HG02973 (cell line): ENCODE results near the gene ANKAR.
"Not testable (repeated sequence)": the region's sequence is repeated elsewhere in the genome, so short reads cannot be mapped to it uniquely, and the experiment has no call there.

Experiments
- ATAC-seq: cut with Tn5 transposase; IDR thresholded peaks from one replicate; pipeline ENCODE4 v1.9.1; 2021; ENCODE audit warnings: moderate library complexity; ENCODE audit not compliant: unreplicated experiment

Gene ANKAR

GRCh38 chr2:189657867-189658266 lies 16.6 kb upstream of the ANKAR start:
- ATAC-seq = peak; percentile 24

DNA sequence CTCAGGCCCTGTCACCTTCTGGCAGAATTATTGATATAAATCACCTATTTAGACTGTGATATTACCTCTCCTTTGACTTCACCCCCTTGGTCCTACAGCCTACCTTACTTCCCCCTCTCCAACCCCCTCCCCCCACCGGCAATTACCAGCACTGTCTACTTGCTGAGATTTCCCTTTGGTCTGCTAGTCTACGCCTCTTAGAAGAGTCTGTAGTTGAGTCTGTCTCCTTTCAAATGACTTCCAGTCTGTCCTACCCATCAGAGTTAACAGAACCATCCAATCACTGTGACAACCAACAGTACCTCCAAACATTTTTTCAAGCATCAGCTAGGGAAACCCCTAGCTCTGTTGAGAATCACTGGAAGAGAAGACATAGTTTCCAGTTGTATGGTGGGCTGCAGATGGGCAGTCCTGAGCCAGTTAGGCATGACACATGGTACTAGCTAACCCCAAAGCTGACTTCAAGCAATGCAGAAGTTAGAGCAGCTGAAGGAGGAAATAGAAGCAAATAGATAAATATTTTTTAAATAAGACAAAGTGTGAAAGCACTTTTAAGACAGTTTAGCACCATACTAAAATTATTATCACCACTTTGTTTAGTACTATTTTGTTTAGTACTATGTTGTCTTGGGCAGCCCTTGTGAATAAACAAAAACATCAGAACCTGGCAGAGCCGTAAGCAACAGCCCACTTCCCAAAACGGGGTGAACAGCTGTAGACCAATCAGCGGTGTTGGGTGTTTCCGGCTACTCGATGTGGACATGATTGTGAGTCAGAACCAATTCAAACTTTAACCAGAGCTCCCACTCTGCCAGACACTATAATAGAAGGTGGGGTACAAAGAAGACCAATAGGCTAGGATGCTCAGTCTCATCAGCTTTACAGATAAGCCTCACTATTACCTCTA lies 15.9 kb upstream of the ANKAR start:
- no peak for ATAC-seq

DNA sequence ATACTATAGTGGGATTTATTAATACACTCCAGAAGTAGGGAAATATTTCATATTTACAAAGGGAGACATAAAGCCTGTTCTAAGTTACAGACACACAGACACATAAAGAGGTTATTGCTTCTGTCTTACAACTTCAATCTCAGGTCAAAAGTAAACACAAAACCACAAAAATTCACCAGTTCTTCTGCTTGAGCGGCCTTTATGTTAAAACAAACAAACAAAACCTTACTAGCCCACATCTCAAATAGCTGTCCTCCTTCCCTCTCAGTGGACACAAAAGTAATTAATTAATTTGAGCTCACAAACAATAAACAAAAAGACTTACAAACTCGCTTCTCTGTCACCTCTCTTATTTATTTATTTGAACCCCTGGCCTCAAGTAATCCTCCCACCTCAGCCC lies 14.7 kb upstream of the ANKAR start:
- no peak for ATAC-seq

DNA sequence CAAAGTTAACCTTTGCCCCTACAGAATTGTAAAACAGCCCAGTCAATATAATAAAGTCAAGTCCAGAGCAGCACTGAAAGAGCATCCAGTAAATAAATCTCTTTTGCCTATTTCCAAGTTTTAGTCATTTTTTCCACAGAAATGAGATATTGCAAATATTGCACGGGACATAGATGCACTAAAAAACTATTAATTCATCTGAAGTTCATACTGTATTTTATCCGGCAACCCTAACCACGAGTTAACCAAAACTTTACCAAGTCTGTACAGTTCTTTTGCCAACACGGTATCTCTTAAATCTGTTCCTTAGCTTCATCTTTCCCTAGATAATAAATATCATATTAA lies 13.7 kb upstream of the ANKAR start:
- no peak for ATAC-seq

DNA sequence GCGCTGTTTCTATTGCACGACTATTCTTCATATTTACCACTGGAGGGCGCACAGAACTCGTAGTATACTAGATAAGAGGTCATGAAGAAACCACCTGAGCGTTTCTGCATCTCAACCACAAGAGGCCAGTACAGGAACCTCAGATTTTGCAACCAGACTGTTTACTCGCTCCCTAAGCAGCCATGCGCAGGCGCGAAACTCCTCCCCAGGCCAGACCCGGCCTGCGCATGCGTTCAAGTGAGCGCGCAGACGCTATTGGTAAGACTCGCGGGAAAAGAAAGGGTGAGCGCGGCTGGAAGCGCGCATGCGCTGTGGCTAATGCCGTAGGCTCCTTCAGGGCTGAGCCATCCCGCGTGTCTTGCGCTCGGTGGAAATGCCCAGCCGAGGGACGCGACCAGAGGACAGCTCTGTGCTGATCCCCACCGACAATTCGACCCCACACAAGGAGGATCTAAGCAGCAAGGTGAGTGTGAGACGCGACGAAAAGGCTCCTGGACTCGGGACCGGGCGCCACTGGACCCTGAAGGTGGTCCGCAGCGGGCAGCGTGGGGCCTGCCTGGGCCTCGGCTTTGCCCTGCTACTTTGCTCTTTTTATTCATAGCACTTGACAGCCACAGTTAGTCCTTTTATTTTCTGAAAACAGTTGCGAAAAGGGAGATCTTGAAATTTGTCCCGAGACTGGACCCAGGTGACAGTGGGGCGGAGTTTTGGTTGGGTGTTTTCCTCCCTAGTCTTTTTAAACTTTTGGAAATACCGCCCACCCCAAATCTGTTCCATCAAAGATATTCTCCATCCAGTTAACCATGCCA lies 13.1 kb upstream of the ANKAR start, which contains the start of gene ASNSD1:
Gene ASNSD1 (plus strand): TSS at position 312 of the 809 bp plus-strand sequence. CDS start 4,674 bp downstream, outside the sequence.
- peak; percentile 90 for ATAC-seq

- peak; percentile 1 for ATAC-seq
Observed at GRCh38 chr2:189661957-189662321, 12.5 kb upstream of the ANKAR start.

GRCh38 chr2:189662669-189663226 lies 11.7 kb upstream of the ANKAR start:
- ATAC-seq = no peak

- not testable (repeated sequence) for ATAC-seq
Observed at GRCh38 chr2:189663319-189663718, 11.2 kb upstream of the ANKAR start.

GRCh38 chr2:189669913-189670312 lies 4.6 kb upstream of the ANKAR start:
- no peak for ATAC-seq

DNA sequence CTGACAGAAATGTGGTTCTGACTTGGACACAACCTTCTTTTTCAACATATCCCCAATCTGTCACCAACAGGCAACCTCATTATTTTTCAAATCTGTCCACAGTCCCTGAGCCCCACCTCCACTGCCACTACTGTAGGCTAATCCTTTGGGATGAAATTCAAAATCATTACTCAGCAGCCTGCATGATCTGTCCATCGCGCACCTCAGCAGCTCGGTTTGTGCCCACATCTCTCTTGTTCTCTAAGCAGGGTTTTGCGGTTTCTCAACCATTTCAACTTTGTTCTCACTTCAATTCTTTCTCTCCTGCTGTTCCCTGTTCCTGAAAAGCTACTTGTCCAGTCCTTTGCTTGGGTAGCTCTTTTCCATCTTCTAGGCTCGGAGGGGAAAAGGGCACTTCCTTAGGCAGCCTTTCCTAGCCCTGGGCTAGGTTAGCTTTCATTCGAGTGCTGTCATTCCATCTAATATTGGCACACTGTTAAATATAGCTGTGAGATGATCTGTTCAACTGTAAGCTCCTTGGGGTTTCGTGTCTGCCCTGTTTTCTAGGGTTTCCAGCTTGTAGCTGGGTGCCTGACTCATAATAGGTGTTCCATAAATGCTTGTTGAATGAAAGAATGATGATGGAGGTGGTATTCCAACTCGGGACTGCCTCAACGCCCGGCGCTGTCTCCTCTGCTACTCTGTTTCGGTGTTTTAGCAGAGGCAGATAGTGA lies 653 bp upstream of the ANKAR start:
- ATAC-seq = no peak

GRCh38 chr2:189676471-189676870 lies 2.0 kb downstream of the ANKAR start:
- ATAC-seq = no peak

DNA sequence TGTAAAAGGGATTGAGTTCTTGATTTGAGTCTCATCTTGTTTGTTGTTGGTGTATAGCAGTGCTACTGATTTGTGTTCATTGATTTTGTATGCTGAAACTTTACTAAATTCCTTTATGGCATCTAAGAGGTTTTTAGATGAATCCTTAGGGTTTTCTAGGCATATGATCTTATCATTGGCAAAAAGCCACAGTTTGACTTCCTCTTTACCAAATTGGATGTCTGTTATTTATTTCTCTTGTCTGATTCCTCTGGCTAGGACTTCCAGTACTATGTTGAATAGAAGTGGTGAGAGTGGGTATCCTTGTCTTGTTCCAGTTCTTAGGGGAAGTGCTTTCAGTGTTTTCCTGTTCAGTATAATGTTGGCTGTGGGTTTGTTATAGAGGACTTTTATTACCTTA lies 4.8 kb downstream of the ANKAR start:
- ATAC-seq = no peak

GRCh38 chr2:189681203-189681602 lies 6.7 kb downstream of the ANKAR start:
- no peak for ATAC-seq

GRCh38 chr2:189681903-189682302 lies 7.4 kb downstream of the ANKAR start:
- no peak for ATAC-seq

DNA sequence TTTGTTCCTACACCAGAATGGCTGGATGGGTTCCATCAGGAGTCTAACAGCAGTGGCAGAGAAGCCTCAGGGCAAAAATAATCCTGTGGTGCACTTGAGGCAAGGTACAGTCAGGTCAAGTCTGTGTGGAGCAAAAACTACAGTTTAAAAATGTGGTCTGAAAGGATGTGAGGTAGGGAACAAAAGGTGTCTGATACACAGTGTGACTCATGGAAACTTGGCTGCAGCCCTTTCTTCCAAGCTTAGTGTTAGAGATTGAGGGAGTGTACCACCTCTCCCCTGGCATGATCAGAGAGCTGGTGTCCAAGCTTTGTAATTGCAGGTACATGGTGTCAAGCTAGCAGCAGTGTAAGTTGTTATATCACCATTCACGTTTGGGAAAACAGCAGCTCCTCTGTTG lies 8.9 kb downstream of the ANKAR start:
- no peak for ATAC-seq

DNA sequence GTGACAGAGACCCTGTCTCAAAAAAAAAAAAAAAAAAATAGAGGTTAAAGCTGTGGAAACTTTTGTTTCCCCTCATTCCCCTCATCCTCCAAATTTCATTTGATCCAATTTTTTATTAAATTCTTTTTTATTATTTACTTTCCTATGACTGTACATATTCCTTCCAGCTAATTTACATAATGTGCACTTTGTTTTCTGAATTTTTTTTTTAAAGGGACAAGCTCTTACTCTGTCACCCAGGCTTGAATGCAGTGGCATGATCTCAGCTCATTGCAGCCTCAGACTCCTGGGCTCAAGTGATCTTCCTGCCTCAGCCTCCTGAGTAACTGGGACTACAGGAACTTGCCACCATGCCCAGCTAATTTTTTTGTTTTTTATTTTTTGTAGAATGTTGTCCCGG lies 10.3 kb downstream of the ANKAR start:
- ATAC-seq = no peak

GRCh38 chr2:189685540-189686229 lies 11.2 kb downstream of the ANKAR start:
- ATAC-seq = peak; percentile 62

DNA sequence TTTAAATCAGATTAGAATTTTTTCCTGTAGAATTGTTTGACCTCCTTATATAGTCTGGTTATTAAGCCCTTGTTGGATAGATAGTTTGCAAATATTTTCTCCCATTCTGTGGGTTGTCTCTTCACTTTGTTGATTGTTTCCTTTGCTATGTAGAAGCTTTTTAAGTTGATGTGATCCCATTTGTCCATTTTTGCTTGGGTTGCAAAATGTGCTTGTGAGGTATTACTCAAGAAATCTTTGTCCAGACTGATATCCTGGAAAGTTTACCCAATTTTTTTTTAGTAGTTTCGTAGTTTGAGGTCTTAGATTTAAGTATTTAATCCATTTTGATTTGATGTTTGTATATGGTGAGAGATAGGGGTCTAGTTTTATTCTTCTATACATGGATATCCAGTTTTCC lies 13.3 kb downstream of the ANKAR start:
- ATAC-seq = not testable (repeated sequence)

DNA sequence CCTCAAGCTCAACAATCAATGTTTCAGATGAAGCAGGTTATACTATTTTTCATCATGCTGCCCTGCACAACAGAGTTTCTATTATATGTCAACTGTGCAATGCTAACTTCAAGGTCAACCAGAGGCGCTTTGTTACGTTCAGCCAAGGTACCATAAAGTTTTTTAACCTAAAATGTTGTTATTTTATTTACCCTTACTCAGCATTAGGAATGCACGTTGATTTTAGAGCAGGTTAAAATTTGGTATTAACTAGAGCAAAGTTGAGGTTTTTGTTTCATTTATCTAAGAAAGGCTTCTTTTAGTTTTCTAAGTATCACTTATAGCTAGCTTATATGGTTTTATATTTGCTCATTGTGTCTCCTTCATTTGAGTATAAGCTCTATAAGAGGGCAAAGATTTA lies 21.8 kb downstream of the ANKAR start:
- ATAC-seq = no peak
